Ovary (tissue), 9 donors: ENCODE data around the gene VSIG10L. TPM values are rescaled to one million over a fixed set of nuclear protein-coding genes. Genes with fewer than 3 reads are reported as not detected.

Source experiments
- DNase-seq, 5 donors: peaks; one replicate each; pipeline ENCODE4 v3.0.0-alpha.2; 2019 to 2020
- H3K27ac ChIP-seq, 2 donors: fragments of 200-600 bp; one replicate each; pipeline versions ENCODE4 v1.5.1 to v1.8.0; 2019 to 2022
- H3K27me3 ChIP-seq: fragments of 200-600 bp; one replicate; pipeline ENCODE4 v1.8.0; 2022
- H3K36me3 ChIP-seq: fragments of 200-600 bp; sonication (generic); one replicate; pipeline ENCODE4 v1.5.1; 2019
- H3K4me1 ChIP-seq: one replicate; pipeline ENCODE4 v1.8.1; 2013; ENCODE audit warnings: mild to moderate bottlenecking, moderate library complexity; ENCODE audit not compliant: insufficient read depth
- H3K4me3 ChIP-seq: fragments of 200-600 bp; sonication (generic); one replicate; pipeline ENCODE4 v1.5.1; 2017
- H3K9me3 ChIP-seq, 2 donors: fragments of 200-600 bp in 1 of 2; sonication (generic) in 1 of 2; one replicate each; pipeline versions ENCODE4 v1.5.1 to v1.8.1; 2013 to 2019; ENCODE audit warnings: mild to moderate bottlenecking in 1 of 2, moderate library complexity in 1 of 2
- EP300 ChIP-seq: sonication (generic); formaldehyde crosslinking; IDR thresholded peaks from one replicate; pipeline ENCODE4 v1.6.1; 2017; ENCODE audit warnings: antibody characterized with exemption
- POLR2A ChIP-seq: fragments of 450-650 bp; IDR thresholded peaks from one replicate; pipeline ENCODE4 v1.6.1; 2017; ENCODE audit warnings: antibody characterized with exemption, mild to moderate bottlenecking, moderate library complexity
- WGBS, 3 donors: extraction: QIAGEN DNeasy Blood & Tissue Kit in 1 of 3; methylation state at CpG; one replicate each; pipeline versions ENCODE4 v1.1.5 to v1.1.7; 2013 to 2017; 5-methylcytosine and 5-hydroxymethylcytosine counted together
- intact Hi-C, 4 donors: fragments of 100-400 bp; cut with DNase I; formaldehyde crosslinking; loops; one replicate each; pipeline versions ENCODE4 v1.11.0 to v1.15.1; 2022 to 2023
- polyA plus RNA-seq, 2 donors: library from polyadenylated mRNA; stranded (reverse); fragments of 200-250 nt in 1 of 2; fragments of 350-450 nt in 1 of 2; fragmentation: Illumina TruSeq in 1 of 2; extraction: RNeasy Lipid Tissue Mini Kit (QIAGEN cat#74804) in 1 of 2; gene quantifications; one replicate each; pipeline ENCODE4 v1.2.3, GENCODE V29; 2013 to 2014
- total RNA-seq, 7 donors: library from RNA; depleted of rRNA in 2 of 7; stranded (reverse); fragments of >200 nt in 2 of 7; fragmentation: NEBNext Ultra II Directional in 3 of 7; extraction: Animal tissue kit (Norgen Biotek cat#: 25700) in 3 of 7; gene quantifications; one replicate each; pipeline versions ENCODE4 v1.1.0 to v1.2.4, GENCODE V29; 2016 to 2023
- TF ChIP-seq, protein P1 (sequence below), 3 donors: fragments of 450-650 bp in 2 of 3; fragments of 200-600 bp in 1 of 3; IDR thresholded peaks; one replicate each; pipeline versions ENCODE4 v1.5.1 to v1.8.0; 2016 to 2022; ENCODE audit warnings: antibody characterized with exemption in 3 of 3, mild to moderate bottlenecking in 1 of 3
- donor health status: DM: no; HTN: no; CAD: no; lungs with moderate emphysema.
- donor health status: DM: no; HTN: no; CAD: no.
- donor health status: Bipolar disorder and iron deficiency.
- donor health status: DM: yes; HTN: yes; CAD: no.
- donor health status: DM: no; HTN: no; CAD: no.
- donor health status: DM: yes; HTN: yes; CAD: no.

The VSIG10L gene
- total and polyA plus RNA-seq, 9 donors, result 1.8 to 8.1 (median 5.4) TPM

DNA sequence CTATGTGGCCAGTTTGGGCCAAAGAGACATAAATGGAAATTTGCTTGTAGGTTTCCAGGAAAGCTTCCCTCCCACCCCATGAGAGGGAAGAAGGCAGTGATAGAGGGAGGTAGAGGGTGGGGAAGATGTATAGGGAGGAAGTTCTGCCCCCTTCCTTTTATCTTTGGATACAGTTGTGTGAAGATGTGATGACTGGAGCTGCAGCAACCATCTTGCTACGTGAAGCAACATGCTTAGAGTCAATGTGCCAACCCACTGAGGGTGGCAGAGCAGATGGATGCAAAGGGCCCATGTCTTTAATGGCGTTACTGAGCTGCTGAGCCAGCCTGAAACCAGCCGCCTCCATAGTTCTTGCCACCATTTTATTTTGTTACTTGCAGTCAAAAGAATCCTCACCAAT, 10.7 kb downstream of the VSIG10L start:
- TF ChIP-seq POLR2A (no peak), EP300 (no peak)
- TF ChIP-seq, protein P1, sequence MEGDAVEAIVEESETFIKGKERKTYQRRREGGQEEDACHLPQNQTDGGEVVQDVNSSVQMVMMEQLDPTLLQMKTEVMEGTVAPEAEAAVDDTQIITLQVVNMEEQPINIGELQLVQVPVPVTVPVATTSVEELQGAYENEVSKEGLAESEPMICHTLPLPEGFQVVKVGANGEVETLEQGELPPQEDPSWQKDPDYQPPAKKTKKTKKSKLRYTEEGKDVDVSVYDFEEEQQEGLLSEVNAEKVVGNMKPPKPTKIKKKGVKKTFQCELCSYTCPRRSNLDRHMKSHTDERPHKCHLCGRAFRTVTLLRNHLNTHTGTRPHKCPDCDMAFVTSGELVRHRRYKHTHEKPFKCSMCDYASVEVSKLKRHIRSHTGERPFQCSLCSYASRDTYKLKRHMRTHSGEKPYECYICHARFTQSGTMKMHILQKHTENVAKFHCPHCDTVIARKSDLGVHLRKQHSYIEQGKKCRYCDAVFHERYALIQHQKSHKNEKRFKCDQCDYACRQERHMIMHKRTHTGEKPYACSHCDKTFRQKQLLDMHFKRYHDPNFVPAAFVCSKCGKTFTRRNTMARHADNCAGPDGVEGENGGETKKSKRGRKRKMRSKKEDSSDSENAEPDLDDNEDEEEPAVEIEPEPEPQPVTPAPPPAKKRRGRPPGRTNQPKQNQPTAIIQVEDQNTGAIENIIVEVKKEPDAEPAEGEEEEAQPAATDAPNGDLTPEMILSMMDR (IDR thresholded peaks at IDR 0.05), result no peak
- DNase-seq, result no peak
- 78 to 83% (median 81%) methylated on average over 3 of the region's 3 CpGs for WGBS, 3 donors
- no peaks in the 10 kb centered on the region for H3K36me3 ChIP-seq
- no peak overlapping the region for H3K27ac ChIP-seq
- H3K4me3 ChIP-seq, result no peak overlapping the region
- intact Hi-C loops, result loop anchor here in 1 of 4 donors (10.0 kb wide), 2 partner anchors 104 to 264 kb away; no protein-coding TSS in a partner anchor
- no peaks in the 10 kb centered on the region for H3K9me3 ChIP-seq
- H3K4me1 ChIP-seq, result peaks cover 2% of the 10 kb centered on the region
- no peaks in the 10 kb centered on the region for H3K27me3 ChIP-seq

DNA sequence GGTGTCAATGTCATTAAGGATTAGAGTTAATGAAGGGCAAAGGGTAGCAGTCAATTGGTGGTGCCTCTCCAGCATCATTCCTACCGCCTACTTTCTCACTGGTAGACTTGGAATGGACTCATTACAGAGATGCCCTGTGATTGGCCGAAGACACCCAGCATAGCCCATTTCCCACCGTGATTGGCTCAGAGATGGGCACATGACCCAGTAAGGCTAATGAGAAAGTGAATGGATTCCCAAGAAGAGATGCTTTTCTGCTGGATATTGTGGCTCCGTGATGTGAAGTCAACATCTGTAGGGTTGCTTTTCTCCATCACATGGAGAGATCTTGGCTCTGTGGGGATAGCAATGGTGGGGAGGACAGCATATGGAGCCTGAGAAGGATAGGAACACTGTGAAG, 11.6 kb downstream of the VSIG10L start:
- TF ChIP-seq, protein P1 (IDR thresholded peaks at IDR 0.05), result no peak
- no peak for TF ChIP-seq POLR2A
- TF ChIP-seq EP300, result no peak
- intact Hi-C loops, result loop anchor here in 1 of 4 donors (10.0 kb wide), 2 partner anchors 104 to 264 kb away; no protein-coding TSS in a partner anchor
- WGBS, 3 donors, result 95 to 96% (median 96%) methylated on average over 4 of the region's 4 CpGs

DNA sequence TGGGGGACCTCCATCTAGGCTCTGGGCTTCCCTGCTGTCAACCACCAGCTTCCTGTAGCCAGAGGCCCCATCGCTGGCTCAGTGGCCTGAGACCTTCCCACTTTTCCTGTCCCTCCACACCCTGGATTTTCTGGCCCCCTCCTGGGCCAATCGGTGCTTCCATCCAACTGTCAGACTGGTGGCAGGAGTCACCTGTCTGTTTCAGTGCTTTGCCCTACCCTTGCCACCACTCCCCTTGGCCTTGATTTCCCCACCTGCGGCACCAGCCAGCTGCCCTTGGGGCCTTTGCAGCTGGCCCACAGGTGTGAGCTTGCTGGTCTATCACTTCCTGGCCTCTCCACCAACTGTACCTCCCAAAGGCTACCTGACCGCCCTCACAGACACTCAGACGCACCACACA, 12.5 kb downstream of the VSIG10L start:
- H3K27me3 ChIP-seq, result no peaks in the 10 kb centered on the region
- no peaks in the 10 kb centered on the region for H3K9me3 ChIP-seq
- WGBS, 3 donors, result 89 to 95% (median 92%) methylated on average over 5 of the region's 5 CpGs
- no peak overlapping the region for H3K27ac ChIP-seq
- peaks cover 2% of the 10 kb centered on the region for H3K4me1 ChIP-seq
- no peak for TF ChIP-seq EP300
- TF ChIP-seq, protein P1 (IDR thresholded peaks at IDR 0.05), result no peak
- no peak for DNase-seq
- intact Hi-C loops, result no loop called here
- H3K4me3 ChIP-seq, result no peak overlapping the region
- no peaks in the 10 kb centered on the region for H3K36me3 ChIP-seq

More for the DNA sequence above, 11.6 kb downstream of the VSIG10L start:
- Histone ChIP-seq H3K36me3 (no peaks in the 10 kb centered on the region), H3K4me3 (no peak overlapping the region), H3K27ac (no peak overlapping the region), H3K4me1 (peaks cover 2% of the 10 kb centered on the region), H3K27me3 (no peaks in the 10 kb centered on the region), H3K9me3 (no peaks in the 10 kb centered on the region)
- no peak for DNase-seq

DNA sequence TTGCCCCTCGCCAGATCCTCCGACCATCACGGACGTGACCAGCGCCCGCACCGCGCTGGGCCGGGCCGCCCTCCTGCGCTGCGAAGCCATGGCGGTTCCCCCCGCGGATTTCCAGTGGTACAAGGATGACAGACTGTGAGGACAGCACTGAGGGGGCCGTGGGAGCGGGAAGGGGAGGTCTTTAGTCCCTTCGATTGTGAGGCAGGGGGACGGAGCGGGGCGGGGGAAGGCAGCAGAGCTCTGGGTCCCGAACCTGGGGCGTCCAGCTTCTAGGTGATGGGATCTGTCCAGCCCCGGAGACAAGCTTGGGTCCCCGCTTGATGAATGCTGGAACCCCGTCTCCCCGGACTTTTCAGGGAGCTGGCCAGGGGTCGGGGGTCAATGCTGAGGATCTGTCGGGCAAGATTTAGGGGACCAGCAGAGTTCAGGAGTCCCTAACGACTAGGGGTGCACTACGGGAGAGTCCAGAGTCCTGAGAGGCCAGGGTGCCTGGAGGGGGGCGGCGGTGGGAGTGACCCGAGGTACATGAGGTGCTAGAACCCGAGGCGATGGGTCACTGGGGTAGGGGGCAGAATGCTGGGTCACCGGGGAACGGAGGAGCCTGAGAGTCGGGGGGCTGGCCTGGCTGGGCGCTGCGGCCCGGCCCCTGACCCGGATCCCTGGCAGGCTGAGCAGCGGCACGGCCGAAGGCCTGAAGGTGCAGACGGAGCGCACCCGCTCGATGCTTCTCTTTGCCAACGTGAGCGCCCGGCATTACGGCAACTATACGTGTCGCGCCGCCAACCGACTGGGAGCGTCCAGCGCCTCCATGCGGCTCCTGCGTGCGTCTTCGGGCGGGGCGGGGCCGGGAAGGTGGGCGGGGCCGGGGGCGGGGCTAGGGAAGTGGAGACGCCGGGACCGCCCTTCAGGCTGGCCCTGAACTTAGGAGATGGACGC, 14.6 kb downstream of the VSIG10L start:
- no peaks in the 10 kb centered on the region for H3K36me3 ChIP-seq
- H3K9me3 ChIP-seq, result no peaks in the 10 kb centered on the region
- WGBS, 3 donors, result 8 to 14% (median 13%) methylated on average over 65 to 75 of the region's 75 CpGs
- no peak overlapping the region for H3K27ac ChIP-seq
- no peak for DNase-seq
- peaks cover 2% of the 10 kb centered on the region for H3K4me1 ChIP-seq
- no peaks in the 10 kb centered on the region for H3K27me3 ChIP-seq
- H3K4me3 ChIP-seq, result no peak overlapping the region
- intact Hi-C loops, result no loop called here
- TF ChIP-seq EP300 (no peak), POLR2A (no peak)
- TF ChIP-seq, protein P1 (IDR thresholded peaks at IDR 0.05), result no peak
